ENCODE measurements around the gene ANO7.

ANO7 gene

GRCh38 chr2:241158546-241158900 lies 30.0 kb upstream of the ANO7 start:
- Histone ChIP-seq H3K9me3 (ENCODE audit: low read length) (no peaks in the 10 kb centered on the region), H3K4me1 (ENCODE audit: insufficient read depth, low read length, severe bottlenecking) (no peaks in the 10 kb centered on the region), H3K27ac (ENCODE audit: low read depth, low read length, poor library complexity, severe bottlenecking) (no peak overlapping the region), H3F3A (ENCODE audit: insufficient read depth, low read length) (no peaks in the 10 kb centered on the region), H4K20me1 (ENCODE audit: insufficient read depth, low read length) (no peaks in the 10 kb centered on the region), H2AFZ (ENCODE audit: low read length) (no peak overlapping the region), H3K9ac (ENCODE audit: low read length) (no peak overlapping the region), H3K9me2 (ENCODE audit: low read depth, low read length) (no peaks in the 10 kb centered on the region), H3K27me3 (ENCODE audit: insufficient read depth, low read length) (no peaks in the 10 kb centered on the region), H3K4me3 (ENCODE audit: low read depth, low read length, poor library complexity, severe bottlenecking) (no peak overlapping the region), H3K36me3 (ENCODE audit: insufficient read depth, low read length) (peaks cover 67% of the 10 kb centered on the region), H3K4me2 (ENCODE audit: low read length) (no peak overlapping the region), H3K79me2 (ENCODE audit: insufficient read depth, low read length) (no peaks in the 10 kb centered on the region)
- TF ChIP-seq, protein P1, sequence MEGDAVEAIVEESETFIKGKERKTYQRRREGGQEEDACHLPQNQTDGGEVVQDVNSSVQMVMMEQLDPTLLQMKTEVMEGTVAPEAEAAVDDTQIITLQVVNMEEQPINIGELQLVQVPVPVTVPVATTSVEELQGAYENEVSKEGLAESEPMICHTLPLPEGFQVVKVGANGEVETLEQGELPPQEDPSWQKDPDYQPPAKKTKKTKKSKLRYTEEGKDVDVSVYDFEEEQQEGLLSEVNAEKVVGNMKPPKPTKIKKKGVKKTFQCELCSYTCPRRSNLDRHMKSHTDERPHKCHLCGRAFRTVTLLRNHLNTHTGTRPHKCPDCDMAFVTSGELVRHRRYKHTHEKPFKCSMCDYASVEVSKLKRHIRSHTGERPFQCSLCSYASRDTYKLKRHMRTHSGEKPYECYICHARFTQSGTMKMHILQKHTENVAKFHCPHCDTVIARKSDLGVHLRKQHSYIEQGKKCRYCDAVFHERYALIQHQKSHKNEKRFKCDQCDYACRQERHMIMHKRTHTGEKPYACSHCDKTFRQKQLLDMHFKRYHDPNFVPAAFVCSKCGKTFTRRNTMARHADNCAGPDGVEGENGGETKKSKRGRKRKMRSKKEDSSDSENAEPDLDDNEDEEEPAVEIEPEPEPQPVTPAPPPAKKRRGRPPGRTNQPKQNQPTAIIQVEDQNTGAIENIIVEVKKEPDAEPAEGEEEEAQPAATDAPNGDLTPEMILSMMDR (IDR thresholded peaks at IDR 0.05; ENCODE audit: low read length): no peak
- TF ChIP-seq EZH2 (IDR thresholded peaks at IDR 0.05; ENCODE audit: borderline replicate concordance, low read length): no peak

DNA sequence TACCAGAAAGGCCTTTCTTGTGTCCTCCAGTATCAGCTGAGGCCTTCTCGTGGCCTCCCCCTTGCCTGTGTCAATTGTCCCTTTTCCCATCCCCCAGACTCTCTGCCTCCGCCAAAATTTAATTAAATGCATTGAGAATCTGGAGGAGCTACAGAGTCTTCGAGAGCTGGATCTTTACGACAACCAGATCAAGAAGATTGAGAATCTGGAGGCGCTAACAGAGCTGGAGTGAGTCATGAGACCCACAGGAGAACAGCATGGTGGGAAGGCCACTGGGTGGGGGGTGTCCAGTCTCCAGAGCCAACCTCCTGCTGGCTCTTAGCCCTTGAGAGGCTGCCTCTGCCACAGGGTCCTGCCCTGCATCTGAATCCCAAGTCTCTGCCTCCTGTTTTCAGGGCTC lies 29.4 kb upstream of the ANO7 start:
- Histone ChIP-seq H3K4me1 (ENCODE audit: insufficient read depth, low read length, severe bottlenecking) (no peaks in the 10 kb centered on the region), H2AFZ (ENCODE audit: low read length) (no peak overlapping the region), H3F3A (ENCODE audit: insufficient read depth, low read length) (no peaks in the 10 kb centered on the region), H4K20me1 (ENCODE audit: insufficient read depth, low read length) (no peaks in the 10 kb centered on the region), H3K4me3 (ENCODE audit: low read depth, low read length, poor library complexity, severe bottlenecking) (no peak overlapping the region), H3K9me3 (ENCODE audit: low read length) (no peaks in the 10 kb centered on the region), H3K4me2 (ENCODE audit: low read length) (no peak overlapping the region), H3K79me2 (ENCODE audit: insufficient read depth, low read length) (no peaks in the 10 kb centered on the region), H3K27me3 (ENCODE audit: insufficient read depth, low read length) (no peaks in the 10 kb centered on the region), H3K9me2 (ENCODE audit: low read depth, low read length) (no peaks in the 10 kb centered on the region), H3K36me3 (ENCODE audit: insufficient read depth, low read length) (peaks cover 72% of the 10 kb centered on the region), H3K27ac (ENCODE audit: low read depth, low read length, poor library complexity, severe bottlenecking) (no peak overlapping the region), H3K9ac (ENCODE audit: low read length) (no peak overlapping the region)
- TF ChIP-seq, protein P1 (IDR thresholded peaks at IDR 0.05; ENCODE audit: low read length): no peak
- no peak for TF ChIP-seq EZH2 (IDR thresholded peaks at IDR 0.05; ENCODE audit: borderline replicate concordance, low read length)

- Histone ChIP-seq H3K9me3 (ENCODE audit: low read length) (no peaks in the 10 kb centered on the region), H3K27me3 (ENCODE audit: insufficient read depth, low read length) (no peaks in the 10 kb centered on the region), H3K4me1 (ENCODE audit: insufficient read depth, low read length, severe bottlenecking) (no peaks in the 10 kb centered on the region), H3K79me2 (ENCODE audit: insufficient read depth, low read length) (no peaks in the 10 kb centered on the region), H3K9me2 (ENCODE audit: low read depth, low read length) (no peaks in the 10 kb centered on the region), H3K27ac (ENCODE audit: low read depth, low read length, poor library complexity, severe bottlenecking) (no peak overlapping the region), H3K9ac (ENCODE audit: low read length) (no peak overlapping the region), H4K20me1 (ENCODE audit: insufficient read depth, low read length) (no peaks in the 10 kb centered on the region), H3K4me3 (ENCODE audit: low read depth, low read length, poor library complexity, severe bottlenecking) (no peak overlapping the region), H3K36me3 (ENCODE audit: insufficient read depth, low read length) (peaks cover 74% of the 10 kb centered on the region), H2AFZ (ENCODE audit: low read length) (no peak overlapping the region), H3F3A (ENCODE audit: insufficient read depth, low read length) (no peaks in the 10 kb centered on the region), H3K4me2 (ENCODE audit: low read length) (no peak overlapping the region)
- TF ChIP-seq, protein P1 (IDR thresholded peaks at IDR 0.05; ENCODE audit: low read length): no peak
- no peak for TF ChIP-seq EZH2 (IDR thresholded peaks at IDR 0.05; ENCODE audit: borderline replicate concordance, low read length)
These were observed 28.2 kb upstream of the ANO7 start for GRCh38 chr2:241160318-241160717.
